ENCODE measurements around the gene HOXC9.
A peak's percentile ranks its signal among the peaks of the same experiment; 100 is the strongest.

The HOXC9 gene

GRCh38 chr12:54032627-54033100, 32.7 kb downstream of the HOXC9 start, which contains the start of gene HOXC5 (continued):
- TF ChIP-seq KLF17 (tag by site-specific recombination; IDR thresholded peaks at IDR 0.05) (peak; percentile 93), ZNF214 (tag by site-specific recombination; IDR thresholded peaks at IDR 0.05; ENCODE audit: borderline replicate concordance) (no peak), KLF10 (tag by site-specific recombination; IDR thresholded peaks at IDR 0.05) (peak; percentile 82), ZNF510 (tag by site-specific recombination; IDR thresholded peaks at IDR 0.05; ENCODE audit: insufficient replicate concordance) (no peak), ZNF311 (tag by site-specific recombination; IDR thresholded peaks at IDR 0.05; ENCODE audit: borderline replicate concordance) (no peak), ZNF121 (tag by site-specific recombination; IDR thresholded peaks at IDR 0.05) (peak; percentile 36; the same call in 1 of the 2 replicates), ZNF626 (tag by site-specific recombination; IDR thresholded peaks at IDR 0.05) (no peak), MEIS1 (CRISPR knock-in tag; IDR thresholded peaks at IDR 0.05; ENCODE audit: borderline replicate concordance) (no peak), ZBTB44 (tag by site-specific recombination; IDR thresholded peaks at IDR 0.05) (peak; percentile 33; the same call in 1 of the 2 replicates), ZNF350 (tag by site-specific recombination; IDR thresholded peaks at IDR 0.05) (no peak), EGR2 (tag by site-specific recombination; IDR thresholded peaks at IDR 0.05; ENCODE audit: low read depth) (peak; percentile 32; the same call in 1 of the 2 replicates), ZSCAN23 (tag by site-specific recombination; IDR thresholded peaks at IDR 0.05) (peak; percentile 94), ZNF132 (tag by site-specific recombination; IDR thresholded peaks at IDR 0.05; ENCODE audit: borderline replicate concordance) (no peak), ZNF747 (tag by site-specific recombination; IDR thresholded peaks at IDR 0.05) (no peak), ZFP37 (tag by site-specific recombination; IDR thresholded peaks at IDR 0.05) (no peak), ZNF670 (tag by site-specific recombination; IDR thresholded peaks at IDR 0.05; ENCODE audit: low read depth) (no peak), ZNF76 (tag by site-specific recombination; IDR thresholded peaks at IDR 0.05; ENCODE audit: borderline replicate concordance, low read depth) (peak; percentile 84), ZNF571 (tag by site-specific recombination; IDR thresholded peaks at IDR 0.05) (no peak), ZNF391 (tag by site-specific recombination; IDR thresholded peaks at IDR 0.05; ENCODE audit: borderline replicate concordance, low read depth) (peak; percentile 97), SP2 (tag by site-specific recombination; IDR thresholded peaks at IDR 0.05) (peak; percentile 67), ZNF148 (tag by site-specific recombination; IDR thresholded peaks at IDR 0.05; ENCODE audit: borderline replicate concordance) (no peak; the same call in 1 of the 2 replicates), ZNF169 (tag by site-specific recombination; IDR thresholded peaks at IDR 0.05) (no peak), ZNF548 (tag by site-specific recombination; IDR thresholded peaks at IDR 0.05) (no peak)
- TF ChIP-seq, protein P1, sequence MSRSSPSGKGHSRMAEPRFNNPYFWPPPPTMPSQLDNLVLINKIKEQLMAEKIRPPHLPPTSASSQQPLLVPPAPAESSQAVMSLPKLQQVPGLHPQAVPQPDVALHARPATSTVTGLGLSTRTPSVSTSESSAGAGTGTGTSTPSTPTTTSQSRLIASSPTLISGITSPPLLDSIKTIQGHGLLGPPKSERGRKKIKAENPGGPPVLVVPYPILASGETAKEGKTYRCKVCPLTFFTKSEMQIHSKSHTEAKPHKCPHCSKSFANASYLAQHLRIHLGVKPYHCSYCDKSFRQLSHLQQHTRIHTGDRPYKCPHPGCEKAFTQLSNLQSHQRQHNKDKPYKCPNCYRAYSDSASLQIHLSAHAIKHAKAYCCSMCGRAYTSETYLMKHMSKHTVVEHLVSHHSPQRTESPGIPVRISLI (tag by site-specific recombination; IDR thresholded peaks at IDR 0.05) = peak; percentile 99
- TF ChIP-seq, protein P2, sequence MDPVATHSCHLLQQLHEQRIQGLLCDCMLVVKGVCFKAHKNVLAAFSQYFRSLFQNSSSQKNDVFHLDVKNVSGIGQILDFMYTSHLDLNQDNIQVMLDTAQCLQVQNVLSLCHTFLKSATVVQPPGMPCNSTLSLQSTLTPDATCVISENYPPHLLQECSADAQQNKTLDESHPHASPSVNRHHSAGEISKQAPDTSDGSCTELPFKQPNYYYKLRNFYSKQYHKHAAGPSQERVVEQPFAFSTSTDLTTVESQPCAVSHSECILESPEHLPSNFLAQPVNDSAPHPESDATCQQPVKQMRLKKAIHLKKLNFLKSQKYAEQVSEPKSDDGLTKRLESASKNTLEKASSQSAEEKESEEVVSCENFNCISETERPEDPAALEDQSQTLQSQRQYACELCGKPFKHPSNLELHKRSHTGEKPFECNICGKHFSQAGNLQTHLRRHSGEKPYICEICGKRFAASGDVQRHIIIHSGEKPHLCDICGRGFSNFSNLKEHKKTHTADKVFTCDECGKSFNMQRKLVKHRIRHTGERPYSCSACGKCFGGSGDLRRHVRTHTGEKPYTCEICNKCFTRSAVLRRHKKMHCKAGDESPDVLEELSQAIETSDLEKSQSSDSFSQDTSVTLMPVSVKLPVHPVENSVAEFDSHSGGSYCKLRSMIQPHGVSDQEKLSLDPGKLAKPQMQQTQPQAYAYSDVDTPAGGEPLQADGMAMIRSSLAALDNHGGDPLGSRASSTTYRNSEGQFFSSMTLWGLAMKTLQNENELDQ (tag by site-specific recombination; IDR thresholded peaks at IDR 0.05; ENCODE audit: low read depth) = no peak
- TF ChIP-seq, protein P3, sequence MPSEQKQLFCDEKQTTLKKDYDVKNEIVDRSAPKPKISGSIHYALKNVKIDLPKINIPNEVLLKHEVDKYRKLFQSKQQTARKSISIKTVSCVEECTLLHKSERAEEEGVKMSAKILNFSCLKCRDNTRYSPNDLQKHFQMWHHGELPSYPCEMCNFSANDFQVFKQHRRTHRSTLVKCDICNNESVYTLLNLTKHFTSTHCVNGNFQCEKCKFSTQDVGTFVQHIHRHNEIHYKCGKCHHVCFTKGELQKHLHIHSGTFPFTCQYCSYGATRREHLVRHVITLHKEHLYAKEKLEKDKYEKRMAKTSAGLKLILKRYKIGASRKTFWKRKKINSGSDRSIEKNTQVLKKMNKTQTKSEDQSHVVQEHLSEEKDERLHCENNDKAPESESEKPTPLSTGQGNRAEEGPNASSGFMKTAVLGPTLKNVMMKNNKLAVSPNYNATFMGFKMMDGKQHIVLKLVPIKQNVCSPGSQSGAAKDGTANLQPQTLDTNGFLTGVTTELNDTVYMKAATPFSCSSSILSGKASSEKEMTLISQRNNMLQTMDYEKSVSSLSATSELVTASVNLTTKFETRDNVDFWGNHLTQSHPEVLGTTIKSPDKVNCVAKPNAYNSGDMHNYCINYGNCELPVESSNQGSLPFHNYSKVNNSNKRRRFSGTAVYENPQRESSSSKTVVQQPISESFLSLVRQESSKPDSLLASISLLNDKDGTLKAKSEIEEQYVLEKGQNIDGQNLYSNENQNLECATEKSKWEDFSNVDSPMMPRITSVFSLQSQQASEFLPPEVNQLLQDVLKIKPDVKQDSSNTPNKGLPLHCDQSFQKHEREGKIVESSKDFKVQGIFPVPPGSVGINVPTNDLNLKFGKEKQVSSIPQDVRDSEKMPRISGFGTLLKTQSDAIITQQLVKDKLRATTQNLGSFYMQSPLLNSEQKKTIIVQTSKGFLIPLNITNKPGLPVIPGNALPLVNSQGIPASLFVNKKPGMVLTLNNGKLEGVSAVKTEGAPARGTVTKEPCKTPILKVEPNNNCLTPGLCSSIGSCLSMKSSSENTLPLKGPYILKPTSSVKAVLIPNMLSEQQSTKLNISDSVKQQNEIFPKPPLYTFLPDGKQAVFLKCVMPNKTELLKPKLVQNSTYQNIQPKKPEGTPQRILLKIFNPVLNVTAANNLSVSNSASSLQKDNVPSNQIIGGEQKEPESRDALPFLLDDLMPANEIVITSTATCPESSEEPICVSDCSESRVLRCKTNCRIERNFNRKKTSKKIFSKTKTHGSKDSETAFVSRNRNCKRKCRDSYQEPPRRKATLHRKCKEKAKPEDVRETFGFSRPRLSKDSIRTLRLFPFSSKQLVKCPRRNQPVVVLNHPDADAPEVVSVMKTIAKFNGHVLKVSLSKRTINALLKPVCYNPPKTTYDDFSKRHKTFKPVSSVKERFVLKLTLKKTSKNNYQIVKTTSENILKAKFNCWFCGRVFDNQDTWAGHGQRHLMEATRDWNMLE (tag by site-specific recombination; conservative IDR thresholded peaks at IDR 0.05; ENCODE audit: low read depth) = no peak; the same call in none of the 2 replicates

Data from HEK293 (cell line).